SKM-1 (cell line): ENCODE data around the gene ZNF76.
A peak's percentile ranks its signal among the peaks of the same experiment; 100 is the strongest.
"Not testable (repeated sequence)": the region's sequence is repeated elsewhere in the genome, so short reads cannot be mapped to it uniquely, and the experiment has no call there.

Experiments used
- DNase-seq: peaks from one replicate; lab custom pipeline; 2025; ENCODE audit not compliant: unreplicated experiment; lab: John Stamatoyannopoulos, UW

Gene ZNF76

GRCh38 chr6:35327349-35328027 is 68.0 kb downstream of the ZNF76 start:
- peak; percentile 45 for DNase-seq

- no peak for DNase-seq
These were observed 68.7 kb downstream of the ZNF76 start for GRCh38 chr6:35328108-35328723.

- not testable (repeated sequence) for DNase-seq
These were observed 69.4 kb downstream of the ZNF76 start for GRCh38 chr6:35328965-35329364.

- DNase-seq, result no peak
These were observed 71.1 kb downstream of the ZNF76 start for GRCh38 chr6:35330541-35331119.

- DNase-seq, result not testable (repeated sequence)
These were observed 72.7 kb downstream of the ZNF76 start for GRCh38 chr6:35332074-35332887.

GRCh38 chr6:35341557-35341956 is 82.0 kb downstream of the ZNF76 start:
- no peak for DNase-seq

- peak; percentile 93 for DNase-seq
These were observed 82.9 kb downstream of the ZNF76 start, which contains the start of gene PPARD for GRCh38 chr6:35342258-35343091. Gene PPARD (plus strand): TSS chr6:35342558. CDS start chr6:35411088, 68,530 bp downstream.

GRCh38 chr6:35343092-35343834 is 83.7 kb downstream of the ZNF76 start:
- DNase-seq, result peak; percentile 16

GRCh38 chr6:35343835-35344550 is 84.5 kb downstream of the ZNF76 start:
- DNase-seq, result no peak
